CD4-positive, alpha-beta T cell treated with Interleukin-2 at 100 ng/mL for 4 hours (primary cell): ENCODE measurements around the gene IGLL1.
"Not testable (repeated sequence)": the region's sequence is repeated elsewhere in the genome, so short reads cannot be mapped to it uniquely, and the experiment has no call there.

Experiments used
- DNase-seq: peaks from one replicate; pipeline ENCODE4 v3.0.0-alpha.2; 2020; ENCODE audit warnings: low spot score

The IGLL1 gene

DNA sequence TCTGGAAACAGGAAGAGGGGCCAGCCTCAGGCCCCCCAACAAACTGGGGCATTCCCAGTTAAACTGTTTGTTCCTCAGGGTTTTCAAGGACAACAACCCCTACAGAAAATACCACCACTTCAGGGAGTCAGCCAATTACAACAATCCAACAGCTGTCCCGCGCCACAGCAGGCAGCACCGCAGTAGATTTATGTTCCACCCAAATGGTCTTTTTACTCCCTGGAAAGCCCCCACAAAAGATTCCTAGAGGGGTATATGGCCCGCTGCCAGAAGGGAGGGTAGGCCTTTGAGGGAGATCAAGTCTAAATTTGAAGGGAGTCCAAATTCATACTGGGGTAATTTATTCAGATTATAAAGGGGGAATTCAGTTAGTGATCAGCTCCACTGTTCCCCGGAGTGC lies 39.3 kb downstream of the IGLL1 start:
- DNase-seq, result not testable (repeated sequence)

DNA sequence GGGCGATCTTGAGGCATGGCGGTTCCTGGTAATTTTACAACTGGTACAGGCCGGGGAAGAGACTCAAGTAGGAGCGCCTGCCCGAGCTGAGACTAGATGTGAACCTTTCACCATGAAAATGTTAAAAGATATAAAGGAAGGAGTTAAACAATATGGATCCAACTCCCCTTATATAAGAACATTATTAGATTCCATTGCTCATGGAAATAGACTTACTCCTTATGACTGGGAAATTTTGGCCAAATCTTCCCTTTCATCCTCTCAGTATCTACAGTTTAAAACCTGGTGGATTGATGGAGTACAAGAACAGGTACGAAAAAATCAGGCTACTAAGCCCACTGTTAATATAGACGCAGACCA lies 40.3 kb downstream of the IGLL1 start:
- not testable (repeated sequence) for DNase-seq

DNA sequence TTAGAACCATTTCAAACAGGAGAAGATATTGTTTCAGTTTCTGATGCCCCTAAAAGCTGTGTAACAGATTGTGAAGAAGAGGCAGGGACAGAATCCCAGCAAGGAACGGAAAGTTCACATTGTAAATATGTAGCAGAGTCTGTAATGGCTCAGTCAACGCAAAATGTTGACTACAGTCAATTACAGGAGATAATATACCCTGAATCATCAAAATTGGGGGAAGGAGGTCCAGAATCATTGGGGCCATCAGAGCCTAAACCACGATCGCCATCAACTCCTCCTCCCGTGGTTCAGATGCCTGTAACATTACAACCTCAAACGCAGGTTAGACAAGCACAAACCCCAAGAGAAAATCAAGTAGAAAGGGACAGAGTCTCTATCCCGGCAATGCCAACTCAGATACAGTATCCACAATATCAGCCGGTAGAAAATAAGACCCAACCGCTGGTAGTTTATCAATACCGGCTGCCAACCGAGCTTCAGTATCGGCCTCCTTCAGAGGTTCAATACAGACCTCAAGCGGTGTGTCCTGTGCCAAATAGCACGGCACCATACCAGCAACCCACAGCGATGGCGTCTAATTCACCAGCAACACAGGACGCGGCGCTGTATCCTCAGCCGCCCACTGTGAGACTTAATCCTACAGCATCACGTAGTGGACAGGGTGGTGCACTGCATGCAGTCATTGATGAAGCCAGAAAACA lies 40.8 kb downstream of the IGLL1 start:
- peak; percentile 82 for DNase-seq

DNA sequence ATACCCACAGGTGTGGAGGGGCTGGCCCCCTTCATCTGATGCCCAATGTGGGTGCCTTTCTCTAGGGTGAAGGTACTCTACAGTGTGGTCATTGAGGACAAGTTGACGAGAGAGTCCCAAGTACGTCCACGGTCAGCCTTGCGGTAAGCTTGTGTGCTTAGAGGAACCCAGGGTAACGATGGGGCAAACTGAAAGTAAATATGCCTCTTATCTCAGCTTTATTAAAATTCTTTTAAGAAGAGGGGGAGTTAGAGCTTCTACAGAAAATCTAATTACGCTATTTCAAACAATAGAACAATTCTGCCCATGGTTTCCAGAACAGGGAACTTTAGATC lies 41.4 kb downstream of the IGLL1 start:
- not testable (repeated sequence) for DNase-seq

DNA sequence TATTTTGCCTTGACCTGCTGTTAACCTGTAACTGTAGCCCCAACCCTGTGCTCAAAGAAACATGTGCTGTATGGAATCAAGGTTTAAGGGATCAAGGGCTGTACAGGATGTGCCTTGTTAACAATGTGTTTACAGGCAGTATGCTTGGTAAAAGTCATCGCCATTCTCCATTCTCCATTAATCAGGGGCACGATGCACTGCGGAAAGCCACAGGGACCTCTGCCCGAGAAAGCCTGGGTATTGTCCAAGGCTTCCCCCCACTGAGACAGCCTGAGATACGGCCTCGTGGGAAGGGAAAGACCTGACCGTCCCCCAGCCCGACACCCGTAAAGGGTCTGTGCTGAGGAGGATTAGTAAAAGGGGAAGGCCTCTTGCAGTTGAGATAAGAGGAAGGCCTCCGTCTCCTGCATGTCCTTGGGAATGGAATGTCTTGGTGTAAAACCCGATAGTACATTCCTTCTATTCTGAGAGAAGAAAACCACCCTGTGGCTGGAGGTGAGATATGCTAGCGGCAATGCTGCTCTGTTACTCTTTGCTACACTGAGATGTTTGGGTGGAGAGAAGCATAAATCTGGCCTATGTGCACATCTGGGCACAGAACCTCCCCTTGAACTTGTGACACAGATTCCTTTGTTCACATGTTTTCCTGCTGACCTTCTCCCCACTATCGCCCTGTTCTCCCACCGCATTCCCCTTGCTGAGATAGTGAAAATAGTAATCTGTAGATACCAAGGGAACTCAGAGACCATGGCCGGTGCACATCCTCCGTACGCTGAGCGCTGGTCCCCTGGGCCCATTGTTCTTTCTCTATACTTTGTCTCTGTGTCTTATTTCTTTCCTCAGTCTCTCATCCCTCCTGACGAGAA lies 42.0 kb downstream of the IGLL1 start:
- not testable (repeated sequence) for DNase-seq

DNA sequence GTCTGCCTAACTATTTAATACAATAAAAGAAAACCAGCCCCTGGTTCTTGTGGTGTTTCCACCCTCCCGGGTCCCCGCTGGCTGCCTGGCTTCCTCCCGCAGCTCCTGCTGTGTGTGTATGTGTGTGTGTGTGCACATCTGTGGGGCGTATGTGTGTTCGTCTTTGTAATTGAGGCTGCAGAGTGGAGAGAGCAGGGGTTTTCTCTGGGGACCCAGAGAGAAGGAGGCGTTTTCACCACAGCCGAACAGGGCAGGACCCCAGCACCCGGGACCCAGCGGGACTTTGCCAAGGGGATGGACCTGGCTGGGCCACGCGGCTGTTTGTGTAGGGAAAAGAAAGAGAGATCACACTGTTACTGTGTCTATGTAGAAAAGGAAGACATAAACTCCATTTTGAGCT lies 42.7 kb downstream of the IGLL1 start:
- no peak for DNase-seq

DNA sequence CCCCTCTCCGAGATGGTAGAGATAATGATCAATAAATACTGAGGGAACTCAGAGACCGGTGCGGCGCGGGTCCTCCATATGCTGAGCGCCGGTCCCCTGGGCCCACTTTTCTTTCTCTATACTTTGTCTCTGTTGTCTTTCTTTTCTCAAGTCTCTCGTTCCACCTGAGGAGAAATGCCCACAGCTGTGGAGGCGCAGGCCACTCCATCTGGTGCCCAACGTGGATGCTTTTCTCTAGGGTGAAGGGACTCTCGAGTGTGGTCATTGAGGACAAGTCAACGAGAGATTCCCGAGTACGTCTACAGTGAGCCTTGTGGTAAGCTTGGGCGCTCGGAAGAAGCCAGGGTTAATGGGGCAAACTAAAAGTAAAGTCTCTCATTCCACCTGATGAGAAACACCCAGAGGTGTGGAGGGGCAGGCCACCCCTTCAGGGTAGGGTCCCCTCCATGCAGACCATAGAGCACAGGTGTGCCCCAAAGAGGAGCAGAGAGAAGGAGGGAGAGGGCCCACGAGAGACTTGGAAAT lies 43.2 kb downstream of the IGLL1 start:
- DNase-seq, result no peak

DNA sequence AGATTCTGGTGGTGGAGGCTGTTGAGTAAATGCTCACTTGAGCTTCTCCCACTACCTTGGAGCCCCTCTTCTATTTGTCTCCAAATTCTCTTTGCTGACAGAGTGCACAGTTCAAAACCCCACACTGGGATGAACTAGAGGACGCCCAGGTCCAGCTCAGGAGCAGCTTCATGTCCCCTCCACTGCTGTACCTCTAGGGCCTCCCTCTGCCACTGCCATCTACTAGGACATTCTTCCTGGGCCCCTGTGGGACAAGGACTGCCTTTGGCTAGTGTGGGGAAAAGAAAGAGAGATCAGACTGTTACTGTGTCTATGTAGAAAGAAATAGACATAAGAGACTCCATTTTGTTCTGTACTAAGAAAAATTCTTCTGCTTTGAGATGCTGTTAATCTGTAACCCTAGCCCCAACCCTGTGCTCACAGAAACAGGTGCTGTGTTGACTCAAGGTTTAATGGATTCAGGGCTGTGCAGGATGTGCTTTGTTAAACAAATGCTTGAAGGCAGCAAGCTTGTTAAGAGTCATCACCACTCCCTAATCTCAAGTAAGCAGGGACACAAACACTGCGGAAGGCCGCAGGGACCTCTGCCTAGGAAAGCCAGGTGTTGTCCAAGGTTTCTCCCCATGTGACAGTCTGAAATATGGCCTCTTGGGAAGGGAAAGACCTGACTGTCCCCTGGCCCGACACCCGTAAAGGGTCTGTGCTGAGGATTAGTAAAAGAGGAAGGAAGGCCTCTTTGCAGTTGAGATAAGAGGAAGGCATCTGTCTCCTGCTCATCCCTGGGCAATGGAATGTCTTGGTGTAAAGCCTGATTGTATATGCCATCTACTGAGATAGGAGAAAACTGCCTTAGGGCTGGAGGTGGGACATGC lies 44.1 kb downstream of the IGLL1 start:
- DNase-seq, result not testable (repeated sequence)

DNA sequence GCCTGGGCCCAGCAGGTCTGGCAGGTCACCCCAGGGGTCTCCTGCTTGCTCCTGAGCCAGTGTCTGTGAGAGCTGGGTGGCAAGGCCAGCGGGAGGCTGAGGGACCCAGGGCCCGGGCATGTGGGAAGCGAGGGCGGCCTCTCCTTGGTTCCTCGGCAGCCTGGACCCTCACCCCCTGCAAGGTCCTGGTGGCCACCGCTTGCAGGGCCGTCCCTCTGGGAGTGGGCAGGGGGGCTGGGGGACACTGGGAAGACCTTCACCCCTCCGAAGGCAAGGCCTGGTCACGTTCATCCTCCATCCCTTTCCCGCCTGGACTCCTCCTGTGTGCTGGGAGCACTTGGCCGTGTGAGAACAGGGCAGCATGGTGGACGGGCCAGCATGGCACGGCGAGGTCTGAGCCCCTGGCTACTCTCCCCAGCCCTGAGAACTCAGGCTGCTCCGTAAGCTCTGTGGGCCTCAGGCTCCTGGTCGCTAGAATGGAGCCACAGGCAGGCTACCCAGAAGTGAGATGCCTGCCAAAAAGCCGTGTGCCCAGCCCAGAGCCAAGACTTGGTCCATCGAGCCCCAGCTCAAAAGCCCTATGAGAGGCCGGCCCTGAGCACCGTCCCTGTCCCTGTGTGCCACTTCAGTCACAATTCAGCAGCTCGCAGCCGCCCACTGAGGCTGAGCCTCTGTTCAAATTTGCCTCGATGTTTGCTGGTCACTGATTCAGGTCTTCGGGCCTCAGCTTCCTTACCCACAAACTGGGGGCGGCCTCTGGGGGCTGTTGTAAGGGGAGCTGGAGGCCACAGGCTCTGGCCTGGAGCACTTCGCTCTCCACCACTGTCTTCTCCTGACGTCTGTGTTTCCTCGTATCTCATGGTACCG lies 45.0 kb downstream of the IGLL1 start:
- no peak for DNase-seq

DNA sequence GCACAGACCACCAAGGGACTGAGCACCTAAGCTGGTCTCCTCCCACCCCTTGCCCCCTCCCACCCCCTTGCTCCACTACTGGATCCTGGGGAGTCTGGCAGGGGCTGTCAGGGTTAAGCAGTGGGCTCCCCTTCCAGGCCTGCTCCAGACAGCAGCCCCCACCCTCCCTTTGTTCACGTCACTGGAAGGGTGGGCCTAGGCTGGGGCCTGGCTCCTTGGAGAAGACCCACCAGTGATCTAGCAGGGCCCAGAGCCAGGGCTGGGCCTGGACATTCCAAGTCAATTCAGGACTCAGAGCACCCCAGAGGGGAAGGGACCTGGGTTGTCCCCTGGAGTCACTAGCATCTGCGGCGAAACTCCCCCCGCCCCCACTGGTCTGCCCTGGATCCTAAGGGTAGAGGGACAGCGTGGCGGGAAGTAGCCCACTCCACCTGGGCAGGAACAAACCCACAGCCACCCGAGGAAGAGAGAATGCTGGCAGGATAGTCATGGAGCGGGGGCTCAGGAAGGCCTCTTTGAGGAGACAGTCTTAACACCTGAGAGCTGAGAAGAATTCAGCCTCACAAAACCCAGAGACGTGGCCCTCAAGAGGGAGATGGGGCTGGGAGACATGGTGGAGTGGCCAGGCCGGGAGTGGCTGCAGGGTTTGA lies 45.8 kb downstream of the IGLL1 start:
- no peak for DNase-seq

DNA sequence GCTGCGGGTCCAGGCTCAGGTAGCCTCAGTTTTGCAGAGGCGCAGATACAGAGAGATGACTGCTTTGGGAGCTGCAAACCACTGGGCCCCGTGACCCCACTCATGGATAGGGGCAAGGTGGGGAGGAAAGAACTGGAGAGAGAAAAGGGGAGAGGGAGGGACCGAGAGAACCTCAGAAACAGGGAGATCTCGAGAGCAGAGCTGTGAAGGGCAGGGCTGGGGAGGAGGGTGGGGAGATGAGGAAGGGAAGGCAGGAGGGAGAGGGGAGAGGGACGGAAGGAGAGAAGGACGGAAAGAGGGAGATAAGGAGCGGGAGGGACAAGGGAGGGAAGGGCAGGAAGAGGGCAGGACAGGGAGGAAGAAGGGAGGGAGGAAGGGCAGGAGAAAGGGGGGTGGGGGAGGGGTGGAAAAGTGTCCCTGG lies 46.3 kb downstream of the IGLL1 start:
- DNase-seq, result no peak

DNA sequence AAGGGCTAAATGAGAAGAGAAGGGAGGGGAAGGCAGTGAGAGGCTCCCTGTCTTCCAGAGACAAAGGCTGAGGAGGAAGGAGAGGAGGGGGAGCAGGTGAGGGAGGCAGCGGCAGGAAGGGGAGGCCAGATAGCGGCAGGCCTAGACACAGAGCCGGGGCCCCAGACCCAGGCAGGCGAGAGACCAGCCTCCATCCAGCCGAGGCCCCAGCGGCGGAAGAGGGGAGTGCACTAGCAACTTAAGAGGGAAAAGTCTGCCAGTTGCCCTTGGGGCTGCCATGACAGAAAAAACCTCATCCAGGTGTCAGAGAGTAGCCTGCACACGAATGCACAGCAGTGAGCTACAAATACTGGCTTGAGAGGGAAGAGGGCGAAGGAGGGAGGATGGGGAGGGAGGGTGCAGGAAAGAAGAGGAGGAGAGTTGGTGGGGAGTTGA lies 46.7 kb downstream of the IGLL1 start:
- no peak for DNase-seq

DNA sequence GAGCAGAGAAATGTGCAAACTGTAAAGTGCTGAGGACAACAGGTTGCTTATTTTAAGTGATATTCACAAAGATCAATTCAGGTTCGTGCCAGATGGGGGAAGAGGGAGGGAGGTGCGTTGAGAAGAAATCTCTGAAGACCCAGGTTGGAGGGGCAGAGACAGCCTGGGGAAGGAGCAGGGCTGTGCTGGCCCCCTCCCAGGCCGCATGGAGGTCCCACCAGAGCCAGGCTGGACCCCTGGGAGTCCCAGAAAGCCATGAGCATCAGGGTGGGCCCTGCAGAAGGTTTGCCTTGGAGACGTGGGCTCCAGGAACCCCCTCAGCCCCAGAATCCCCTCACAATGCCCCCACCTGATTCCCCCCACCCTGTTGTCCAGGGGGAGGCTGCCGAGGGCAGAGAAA lies 47.4 kb downstream of the IGLL1 start:
- DNase-seq, result no peak

DNA sequence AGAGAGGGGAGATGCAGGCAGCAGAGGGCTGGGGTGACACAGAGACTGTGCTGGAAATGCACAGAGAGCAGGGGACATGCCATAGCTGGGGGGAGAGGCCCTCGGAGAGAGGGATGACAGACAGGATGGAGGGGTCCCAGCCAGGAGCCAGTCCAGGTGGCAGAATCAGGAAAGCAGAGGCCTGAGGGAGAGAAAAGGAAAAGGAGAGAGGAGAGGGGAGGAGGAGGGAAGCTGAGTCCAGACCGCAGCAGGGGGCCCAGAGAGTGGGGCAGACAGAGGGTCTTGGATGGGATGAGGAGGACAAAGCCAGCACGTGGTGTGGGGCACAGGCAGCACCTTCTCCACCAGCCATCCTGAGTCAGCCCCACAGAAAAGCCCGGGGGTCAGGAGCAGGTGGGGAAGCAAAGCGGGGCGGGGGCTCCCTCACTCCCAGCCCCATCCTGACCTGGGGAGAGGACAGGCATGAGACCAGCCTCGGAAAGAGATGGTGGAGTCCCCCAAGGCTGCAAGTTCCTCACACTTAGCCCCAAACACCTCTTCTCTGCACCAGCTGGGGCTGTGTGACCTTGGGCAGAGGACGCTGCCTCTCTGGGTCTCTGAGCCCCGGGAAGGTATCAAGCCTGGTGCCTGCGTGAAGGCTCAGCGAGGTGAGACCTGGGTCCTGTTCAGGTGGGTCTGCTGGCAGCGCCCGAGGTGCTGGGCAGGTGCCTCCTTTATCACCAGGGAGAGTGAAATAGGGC lies 48.0 kb downstream of the IGLL1 start:
- no peak for DNase-seq

DNA sequence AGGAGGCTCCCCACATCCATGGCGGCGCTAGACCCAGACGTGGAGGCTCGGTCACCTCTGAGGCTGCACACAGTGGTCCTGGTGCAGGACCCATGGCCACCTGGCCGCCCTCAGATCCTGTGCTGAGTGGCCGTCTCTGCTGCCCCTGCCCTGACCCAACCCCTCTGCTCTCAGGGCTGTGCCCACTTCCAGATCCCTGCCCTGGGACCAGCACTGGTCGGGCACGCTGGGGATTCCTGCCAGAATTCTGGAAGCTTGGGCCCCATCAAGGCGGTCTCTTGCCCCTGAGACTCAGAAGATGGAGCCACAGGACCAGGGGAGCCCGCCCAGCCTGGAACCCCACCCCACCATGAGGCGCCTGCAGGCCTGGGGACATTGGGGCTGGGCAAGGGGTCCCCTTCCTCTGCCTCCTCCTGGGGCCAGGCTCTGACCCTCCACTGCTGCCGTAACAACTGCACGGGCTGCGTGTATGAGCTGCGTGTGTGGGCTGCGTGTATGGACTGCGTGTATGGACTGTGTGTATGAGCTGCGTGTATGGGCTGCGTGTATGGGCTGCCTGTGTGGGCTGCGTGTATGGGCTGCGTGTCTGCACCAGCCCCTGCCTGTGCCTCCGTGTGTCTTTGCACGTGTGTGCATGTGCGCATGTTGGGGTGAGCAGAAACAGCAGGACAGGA lies 48.7 kb downstream of the IGLL1 start:
- DNase-seq, result no peak

DNA sequence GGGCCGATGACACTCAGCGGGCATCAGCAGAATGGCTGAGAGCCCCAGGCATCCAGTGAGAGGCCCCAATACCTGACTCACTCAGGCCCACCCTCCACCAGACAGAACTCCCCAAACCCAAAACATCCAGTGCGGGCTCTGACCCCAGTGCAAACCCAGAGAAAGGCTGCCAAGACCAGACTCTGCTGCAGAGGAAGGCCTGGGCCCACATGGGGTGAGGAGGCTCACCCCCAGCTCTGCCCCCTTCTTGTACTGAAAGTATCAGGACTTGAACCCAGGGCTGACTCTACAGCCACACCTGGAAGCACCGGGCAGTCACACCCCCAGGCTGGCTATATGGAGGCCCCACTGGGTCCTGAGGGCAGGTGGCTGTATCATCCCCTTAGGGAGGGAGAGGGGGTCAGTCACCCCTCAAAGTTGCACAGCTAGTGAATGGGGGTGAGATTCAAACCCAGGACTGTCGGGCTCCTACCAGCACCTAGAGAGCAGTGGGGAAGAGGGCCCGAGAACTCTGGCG lies 49.3 kb downstream of the IGLL1 start:
- DNase-seq, result no peak

DNA sequence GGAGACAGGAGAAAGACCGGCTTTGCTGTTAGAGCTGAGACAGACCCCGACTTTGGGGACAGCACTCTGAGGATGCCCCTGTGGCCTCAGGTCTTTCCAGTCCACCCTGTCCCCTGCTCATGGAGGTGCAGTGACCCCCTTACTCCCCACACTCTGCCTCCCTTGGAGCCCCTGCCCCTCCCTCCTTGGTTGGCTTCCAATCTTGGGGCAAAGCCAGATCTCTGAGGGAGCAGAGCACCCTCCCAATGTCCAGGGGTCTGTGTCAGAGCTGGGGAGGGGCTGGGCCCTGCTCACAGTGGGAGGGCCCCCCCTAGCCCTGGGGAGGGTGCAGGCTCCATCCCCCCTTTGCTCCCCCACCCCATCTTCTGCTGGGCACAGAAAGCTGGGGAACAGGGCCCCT lies 50.0 kb downstream of the IGLL1 start:
- no peak for DNase-seq

DNA sequence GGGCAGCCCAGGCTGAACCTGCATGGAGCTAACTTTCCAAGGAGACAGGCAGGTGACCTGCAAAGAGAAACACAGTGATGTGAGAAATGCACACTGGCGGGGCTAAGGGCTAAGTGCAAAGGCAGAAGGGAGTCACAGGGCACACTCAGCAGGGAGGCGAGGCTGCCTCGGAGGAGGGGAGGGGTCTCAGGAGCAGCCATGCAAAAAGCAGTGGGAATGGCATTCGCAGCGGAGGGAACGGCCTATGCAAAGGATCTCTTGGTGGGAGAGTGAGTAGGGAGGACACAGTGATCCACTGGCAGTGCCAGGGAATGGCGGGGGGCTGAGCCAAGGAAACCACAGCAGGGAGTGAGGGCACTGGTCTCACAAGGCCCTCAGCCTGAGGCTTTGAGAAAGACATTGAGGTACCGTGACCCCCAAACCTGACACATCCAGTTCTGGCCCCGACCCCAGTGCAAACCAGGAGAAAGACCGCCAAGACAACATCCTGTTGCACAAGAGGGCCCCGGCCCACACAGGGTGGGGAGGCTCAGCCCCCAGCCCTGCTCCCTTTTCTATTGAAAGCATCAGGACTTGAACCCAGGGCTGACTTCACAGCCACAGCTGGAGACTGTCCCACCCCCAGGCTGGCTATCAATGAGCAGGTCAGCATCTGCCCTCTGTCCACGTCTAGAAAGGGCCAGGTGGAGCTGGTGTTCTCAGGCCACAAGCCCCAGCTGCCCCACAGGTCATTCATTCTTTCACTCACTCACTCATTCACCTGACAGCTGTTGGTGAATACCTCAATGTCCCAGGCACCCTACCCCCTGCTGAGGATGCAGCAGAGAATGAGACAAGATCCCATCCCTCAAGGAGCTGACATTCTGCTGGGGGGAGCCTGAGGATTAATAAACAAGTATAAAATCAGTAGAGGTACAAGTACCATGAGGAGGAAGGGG lies 50.7 kb downstream of the IGLL1 start:
- no peak for DNase-seq
